HG03558 (cell line): Measurements from ENCODE around the gene AMDHD2.
"Not testable (repeated sequence)": the region's sequence is repeated elsewhere in the genome, so short reads cannot be mapped to it uniquely, and the experiment has no call there.

Experiments used
- ATAC-seq: cut with Tn5 transposase; IDR thresholded peaks from one replicate; pipeline ENCODE4 v1.9.1; 2021; ENCODE audit warnings: moderate number of reproducible peaks; ENCODE audit not compliant: unreplicated experiment; ENCODE audit errors: extremely low read depth

AMDHD2 gene

DNA sequence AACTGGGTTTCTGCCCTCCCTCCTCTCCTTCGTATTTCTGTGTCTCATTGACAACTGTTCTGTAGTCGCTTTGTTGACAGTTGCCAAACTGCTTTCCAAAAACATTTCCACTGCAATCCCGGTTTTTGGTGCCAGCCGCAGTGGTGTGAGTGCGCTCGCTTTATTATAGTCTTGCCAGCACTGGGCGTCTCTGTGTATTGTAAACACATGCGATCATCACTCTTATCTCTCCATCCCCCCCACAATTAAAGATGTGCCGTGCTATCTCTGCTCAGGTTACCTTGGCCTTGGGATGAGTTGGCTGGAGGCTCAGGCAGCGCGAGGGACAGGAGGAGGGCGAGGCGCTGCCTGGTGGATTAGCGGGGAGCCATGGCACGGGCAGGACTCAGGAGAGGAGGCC lies 37.0 kb downstream of the AMDHD2 start:
- not testable (repeated sequence) for ATAC-seq

DNA sequence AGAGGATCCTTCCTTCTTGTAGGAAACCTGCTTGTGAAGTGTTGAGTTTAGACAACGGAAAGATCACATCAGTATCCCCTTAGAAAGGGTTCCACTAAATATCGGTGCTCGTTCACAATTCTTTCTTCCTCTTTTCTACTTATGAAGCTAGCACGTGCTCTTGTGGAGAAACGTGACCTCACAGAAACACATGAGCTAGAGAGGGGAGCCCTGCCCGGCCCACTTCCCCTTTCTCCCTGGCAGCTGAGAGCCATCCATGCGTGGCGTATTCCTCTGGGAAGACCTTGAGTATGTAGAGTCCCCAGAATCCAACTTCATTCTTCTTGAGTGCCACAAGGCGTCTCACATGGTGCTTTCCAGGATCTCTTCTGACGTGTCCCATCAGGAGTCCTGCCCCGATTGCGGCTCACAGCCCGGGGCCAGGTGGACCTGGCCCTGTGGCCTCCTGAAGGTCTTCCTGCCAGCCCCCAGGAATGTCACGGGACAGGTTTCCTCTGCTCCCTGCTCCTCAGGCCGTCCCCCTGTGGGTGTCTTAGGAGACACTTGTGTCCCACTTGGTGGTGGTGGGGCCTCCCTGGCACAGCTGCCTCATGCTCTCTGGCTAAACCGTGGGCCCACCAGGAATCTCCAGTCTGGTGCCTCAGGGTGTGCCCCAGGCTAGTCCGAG lies 40.1 kb downstream of the AMDHD2 start:
- not testable (repeated sequence) for ATAC-seq

DNA sequence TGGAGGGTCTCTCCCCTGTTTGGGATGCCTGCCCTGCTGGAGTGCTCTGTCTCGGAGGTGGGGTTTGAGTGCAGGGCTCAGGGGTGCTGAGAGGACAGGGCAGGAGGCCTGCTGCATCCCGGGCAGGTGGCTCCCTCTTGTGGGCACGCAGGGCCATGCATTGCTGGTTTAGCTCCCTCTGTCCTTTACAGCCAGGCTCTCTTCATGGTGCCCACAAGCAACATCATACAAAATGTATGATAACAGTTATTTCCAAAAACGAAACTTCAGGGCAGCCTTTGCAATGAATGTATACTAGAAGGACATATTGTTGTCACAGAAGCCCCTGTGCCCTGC lies 40.6 kb downstream of the AMDHD2 start:
- not testable (repeated sequence) for ATAC-seq

DNA sequence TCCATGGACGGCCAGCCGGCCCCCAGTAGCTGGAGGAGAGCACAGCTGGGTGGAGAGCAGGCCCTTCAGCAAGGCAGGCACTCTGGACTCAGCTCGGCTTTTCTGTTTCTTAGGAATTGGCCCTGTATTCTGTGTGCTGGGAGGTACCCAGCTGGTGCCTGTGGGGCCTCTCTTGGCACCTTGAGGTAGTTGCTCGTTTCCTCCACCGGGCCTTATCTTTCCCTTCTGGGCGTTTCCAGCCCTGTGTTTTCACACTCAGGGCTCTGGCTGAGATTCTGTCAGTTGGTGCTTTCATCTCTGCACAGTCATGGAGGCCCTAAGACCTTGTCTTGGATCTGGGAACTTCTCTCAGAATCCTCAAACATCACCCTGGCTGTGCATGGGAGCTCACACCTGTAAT lies 47.3 kb downstream of the AMDHD2 start:
- ATAC-seq = not testable (repeated sequence)

DNA sequence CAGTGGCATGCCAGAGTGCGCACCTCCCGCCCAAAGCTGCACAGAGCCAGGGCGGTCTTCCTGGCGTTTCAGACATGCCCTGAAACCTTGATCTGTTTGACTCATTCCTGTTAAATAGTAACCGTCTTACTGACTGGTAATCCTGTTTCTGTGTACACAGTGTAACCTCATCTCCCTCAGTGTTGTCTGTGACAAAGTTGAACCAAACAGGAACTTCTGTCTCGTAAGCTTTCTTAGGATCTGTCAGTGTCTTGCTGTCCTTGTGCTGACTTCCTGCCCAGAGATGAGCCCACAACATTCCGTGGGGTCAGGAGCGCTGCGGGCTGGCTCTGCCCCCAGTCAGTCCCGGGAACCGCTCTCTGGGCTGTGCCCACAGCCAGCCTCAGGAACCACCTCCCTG lies 48.4 kb downstream of the AMDHD2 start:
- not testable (repeated sequence) for ATAC-seq

DNA sequence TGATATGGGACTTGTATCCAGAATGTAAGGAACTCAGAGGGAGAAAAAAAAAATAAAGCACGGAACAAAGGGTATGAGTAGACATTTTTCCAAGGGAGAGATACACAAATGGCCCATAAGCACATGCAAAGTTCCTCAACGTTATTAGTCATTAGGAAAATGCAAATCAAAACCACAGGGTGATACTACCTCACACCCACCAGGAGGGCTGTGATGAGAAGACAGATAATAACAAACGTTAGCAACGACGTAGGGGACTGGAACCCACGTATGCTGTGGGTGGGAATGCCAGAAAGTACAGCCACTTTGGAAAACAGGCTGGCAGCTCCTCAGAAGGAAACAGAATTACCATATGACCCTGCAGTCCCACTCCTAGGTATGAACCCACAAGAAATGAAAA lies 52.5 kb downstream of the AMDHD2 start:
- ATAC-seq = not testable (repeated sequence)

DNA sequence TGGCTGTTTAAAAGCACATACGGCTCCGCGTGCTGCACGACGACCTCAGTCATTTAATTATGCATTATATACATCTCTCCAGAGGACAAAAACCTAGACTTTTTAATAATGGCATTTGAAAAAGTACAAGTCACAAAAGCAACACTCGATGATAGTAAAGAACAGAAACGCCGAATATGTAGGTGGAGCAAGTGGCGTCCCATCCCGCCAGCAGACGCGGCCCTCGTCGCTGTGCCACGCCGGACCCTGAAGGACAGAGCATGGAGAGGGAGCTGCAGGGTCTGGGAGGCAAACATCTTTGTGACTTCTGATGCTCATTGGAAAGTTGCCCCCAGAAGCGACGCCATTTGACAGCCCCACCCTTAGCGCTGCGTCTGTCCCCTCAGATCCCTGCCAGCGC lies 55.7 kb downstream of the AMDHD2 start:
- not testable (repeated sequence) for ATAC-seq

DNA sequence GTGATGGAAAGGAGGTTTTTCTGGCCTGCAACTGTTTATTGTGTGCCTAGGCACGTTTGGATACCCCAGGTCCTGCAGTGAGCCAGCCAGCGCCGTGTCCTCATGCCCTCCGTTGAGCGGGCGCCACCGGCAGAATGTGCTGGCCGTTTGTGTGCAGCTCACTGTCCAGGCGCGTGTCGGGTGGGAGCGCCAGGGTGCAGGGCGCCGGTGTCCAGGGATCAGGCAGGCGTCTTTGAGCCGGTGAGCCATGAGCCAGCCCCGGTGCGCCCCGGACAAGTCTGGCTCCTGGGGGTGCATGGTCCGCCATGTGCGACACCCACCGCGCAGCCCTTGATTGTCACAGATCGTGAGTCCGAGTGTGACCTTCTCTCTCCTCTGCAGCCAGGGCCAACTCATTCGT lies 56.9 kb downstream of the AMDHD2 start:
- ATAC-seq = not testable (repeated sequence)

DNA sequence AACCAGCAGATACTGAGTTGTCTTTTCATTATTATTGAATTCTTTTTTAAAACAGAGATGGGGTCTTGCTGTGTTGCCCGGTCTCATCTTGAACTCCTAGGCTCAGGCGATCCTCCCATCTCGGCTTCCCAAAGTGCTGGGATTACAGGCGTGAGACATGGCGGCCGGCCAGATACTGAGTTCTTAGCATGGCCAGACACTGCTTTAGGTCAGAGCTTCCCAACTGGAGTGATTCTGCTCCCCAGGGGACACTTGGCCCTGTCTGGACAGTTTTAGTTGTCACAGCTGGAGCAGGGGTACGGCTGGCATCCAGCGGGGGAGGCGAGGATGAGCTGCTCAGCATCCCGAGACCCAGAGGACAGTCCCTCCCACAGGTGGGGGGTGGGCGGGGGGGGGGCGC lies 58.7 kb downstream of the AMDHD2 start:
- not testable (repeated sequence) for ATAC-seq

DNA sequence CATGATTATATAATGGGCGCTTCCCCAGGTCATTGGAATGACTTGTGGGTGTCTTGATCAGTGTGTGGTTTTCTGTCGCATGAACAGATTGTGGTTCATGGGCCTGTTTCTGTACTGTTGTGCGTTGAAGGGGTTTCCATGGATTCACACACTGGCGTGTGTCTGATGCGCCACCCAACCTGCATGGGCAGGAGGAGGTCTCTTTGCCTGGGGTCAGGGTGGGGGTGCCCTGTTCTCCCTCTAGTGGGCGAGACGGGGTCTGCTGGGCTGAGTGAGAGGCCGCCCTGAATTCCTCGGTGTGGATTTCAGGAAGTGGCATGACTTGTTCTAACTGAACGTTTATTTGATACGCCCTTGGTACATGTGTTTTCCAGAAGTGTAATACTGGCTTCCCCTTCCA lies 60.0 kb downstream of the AMDHD2 start:
- ATAC-seq = not testable (repeated sequence)

DNA sequence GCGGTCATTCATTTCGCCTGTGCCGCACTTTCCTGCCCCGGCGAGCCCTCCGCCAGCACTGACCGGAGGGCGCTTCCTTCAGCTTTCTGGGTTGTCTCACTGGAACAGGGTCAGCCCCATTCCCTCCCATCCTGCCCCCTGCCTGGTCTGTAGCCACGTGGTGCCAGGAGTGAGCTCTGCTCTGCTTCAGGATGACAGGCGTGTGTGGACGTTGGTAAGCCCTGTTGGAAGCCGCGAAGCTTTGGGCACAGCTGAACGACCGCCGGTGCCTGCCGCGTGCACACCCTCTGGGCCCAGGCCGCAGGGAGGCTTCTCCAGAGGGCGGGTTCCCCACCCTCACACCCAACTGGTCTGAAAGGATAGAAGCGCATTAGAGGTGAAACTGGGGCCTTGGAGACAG lies 60.6 kb downstream of the AMDHD2 start:
- ATAC-seq = not testable (repeated sequence)
